LoVo (cell line): Measurements from ENCODE around the gene HOXA5.

Experiments used
- DNase-seq: peaks from one replicate; pipeline ENCODE4 v3.0.0-alpha.2; 2016; ENCODE audit warnings: low spot score

Gene HOXA5

GRCh38 chr7:27106901-27107240 lies 36.6 kb downstream of the HOXA5 start:
- DNase-seq, result no peak

- DNase-seq, result no peak
Observed at GRCh38 chr7:27106181-27106900, 37.1 kb downstream of the HOXA5 start.

DNA sequence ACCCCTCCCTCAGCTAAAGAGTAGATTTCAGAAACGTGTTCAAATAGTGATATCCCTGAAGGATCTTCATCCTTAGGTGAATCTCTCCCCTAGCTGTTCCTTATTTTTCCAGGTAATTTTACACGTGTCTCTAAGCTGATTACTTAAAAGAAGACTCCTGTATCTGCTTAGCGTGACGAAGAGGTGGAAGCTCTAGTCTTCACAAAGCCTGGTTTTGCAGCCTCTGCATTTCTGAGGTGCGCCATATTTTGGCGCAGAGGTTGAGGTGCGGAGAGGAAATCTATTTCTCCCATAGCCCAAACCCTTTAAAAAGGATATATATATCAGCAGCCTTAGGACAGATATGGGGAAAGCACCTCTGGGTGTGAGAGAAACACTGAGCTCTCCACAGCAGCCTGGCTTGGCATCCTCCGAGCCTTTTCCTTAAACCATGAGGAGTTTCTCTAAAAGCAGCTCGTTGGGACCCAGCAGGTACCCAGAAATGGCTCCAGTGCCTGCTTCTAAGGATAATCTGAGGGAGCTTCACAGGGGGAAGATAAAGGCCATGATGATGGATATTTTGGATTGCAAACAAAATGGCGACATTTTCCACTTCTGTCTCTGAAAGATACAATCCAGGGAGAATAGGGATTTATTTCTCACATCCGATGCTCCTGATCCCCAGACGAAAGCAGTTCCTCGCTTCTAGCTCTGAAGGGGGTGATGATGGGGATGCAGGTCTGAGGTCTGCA lies 38.0 kb downstream of the HOXA5 start:
- no peak for DNase-seq

DNA sequence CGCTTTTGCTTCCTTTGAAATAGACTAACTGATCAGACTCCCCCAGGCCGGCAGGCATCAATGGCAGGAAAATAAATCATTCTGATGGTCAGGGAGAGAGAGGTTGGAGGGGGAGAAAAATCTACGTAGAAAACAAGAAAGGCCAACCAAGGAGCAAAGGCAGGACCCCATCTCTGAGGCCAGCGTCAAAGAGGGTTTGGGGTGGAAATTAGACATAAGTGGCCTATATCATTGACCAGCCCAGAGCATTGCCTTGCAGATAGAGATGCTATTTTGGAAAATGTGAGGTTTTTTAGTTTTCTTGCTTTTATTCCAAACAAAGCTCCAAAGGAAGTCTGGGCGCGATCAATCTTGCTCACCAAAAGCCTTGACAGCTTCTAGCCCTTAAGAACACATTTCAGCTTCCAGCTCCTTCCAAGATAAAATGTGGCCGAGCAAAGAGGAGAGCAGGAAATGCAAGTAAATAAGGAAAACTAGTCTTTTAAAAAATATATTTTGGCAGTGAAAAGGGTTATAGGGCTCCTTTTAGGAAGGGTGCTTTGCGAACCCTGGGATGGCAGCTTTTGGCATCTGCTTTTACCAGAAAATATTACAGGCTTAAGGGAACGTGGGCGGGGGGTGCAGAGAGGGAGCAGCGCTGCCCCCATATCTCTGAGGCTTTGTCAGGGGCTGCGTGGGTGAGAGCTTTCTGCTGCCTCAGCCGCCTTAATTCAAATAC lies 39.0 kb downstream of the HOXA5 start:
- no peak for DNase-seq

GRCh38 chr7:27103489-27104226 lies 39.8 kb downstream of the HOXA5 start:
- no peak for DNase-seq

DNA sequence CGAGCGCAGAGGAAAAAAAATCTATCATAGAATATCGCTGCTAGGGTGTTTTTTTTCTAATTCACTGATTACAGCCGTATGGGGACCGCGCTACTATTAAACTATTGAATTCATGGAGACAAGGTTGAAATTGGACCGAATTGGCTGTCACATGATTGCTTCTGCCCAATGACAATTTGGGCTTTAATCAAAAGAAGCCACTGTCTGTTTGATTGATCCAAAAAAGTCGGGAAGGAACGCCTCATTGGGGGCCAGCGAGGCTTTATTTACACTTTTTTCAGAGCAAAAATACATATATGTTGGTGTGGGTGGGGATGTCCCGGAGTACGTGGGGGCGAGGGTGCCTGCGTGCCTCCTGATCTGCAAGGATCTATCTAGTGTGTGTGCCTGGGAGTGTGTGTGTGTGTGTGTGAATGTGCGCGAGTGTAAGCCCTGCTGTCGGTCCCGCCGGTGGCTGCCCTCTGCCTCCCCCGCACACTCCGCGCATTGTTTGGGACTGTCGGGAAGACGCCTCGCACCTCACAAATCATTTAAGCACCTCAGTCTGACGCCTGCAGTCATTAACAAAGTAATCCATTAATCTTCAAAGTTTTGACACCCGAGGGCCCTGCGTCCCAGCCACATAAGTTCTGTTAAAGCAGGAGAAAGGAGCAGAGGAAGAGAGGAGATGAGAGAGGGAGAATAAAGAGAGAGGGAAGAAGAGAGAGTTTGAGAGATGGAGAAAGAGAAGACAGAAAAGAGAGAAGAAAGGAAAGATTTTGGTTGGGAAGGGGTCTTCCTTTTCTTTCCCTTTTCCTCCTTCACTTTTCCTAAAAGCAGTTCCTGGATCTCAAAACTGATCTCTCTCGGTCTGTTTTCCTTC lies 40.7 kb downstream of the HOXA5 start, which contains the start of gene HOXA2:
Gene HOXA2 (minus strand): TSS at position 103 of the 862 bp plus-strand sequence. CDS start 183 bp downstream, outside the sequence.
- no peak for DNase-seq

DNA sequence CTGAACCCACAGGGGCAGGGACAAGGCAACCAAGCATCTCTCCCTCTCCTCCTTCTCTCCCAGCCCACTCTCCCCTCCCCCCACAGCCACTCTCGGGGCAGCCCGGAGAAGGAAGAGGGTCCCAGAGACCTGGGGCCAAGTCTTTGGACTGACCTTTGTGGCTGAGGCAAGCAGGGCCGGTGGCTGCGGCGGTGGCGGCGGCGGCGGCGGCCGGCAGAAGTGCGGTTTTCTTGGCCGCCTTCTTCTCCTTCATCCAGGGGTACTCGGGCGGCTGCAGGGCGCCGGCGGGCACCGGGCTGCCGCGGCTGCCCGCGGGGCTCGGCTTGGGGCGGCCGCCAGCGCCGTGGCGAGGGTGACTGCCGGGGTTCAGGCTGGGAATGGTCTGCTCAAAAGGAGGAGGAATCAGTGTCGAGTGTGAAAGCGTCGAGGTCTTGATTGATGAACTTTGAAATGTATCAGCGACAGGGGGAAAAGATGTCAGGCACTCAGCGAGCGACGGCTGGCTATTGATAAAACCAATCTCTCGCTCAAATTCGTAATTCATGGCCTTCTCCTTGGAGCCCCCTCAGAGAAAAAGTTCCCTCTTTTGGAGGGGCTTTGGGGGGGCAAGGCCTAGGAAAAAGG lies 41.4 kb downstream of the HOXA5 start:
- DNase-seq, result no peak

DNA sequence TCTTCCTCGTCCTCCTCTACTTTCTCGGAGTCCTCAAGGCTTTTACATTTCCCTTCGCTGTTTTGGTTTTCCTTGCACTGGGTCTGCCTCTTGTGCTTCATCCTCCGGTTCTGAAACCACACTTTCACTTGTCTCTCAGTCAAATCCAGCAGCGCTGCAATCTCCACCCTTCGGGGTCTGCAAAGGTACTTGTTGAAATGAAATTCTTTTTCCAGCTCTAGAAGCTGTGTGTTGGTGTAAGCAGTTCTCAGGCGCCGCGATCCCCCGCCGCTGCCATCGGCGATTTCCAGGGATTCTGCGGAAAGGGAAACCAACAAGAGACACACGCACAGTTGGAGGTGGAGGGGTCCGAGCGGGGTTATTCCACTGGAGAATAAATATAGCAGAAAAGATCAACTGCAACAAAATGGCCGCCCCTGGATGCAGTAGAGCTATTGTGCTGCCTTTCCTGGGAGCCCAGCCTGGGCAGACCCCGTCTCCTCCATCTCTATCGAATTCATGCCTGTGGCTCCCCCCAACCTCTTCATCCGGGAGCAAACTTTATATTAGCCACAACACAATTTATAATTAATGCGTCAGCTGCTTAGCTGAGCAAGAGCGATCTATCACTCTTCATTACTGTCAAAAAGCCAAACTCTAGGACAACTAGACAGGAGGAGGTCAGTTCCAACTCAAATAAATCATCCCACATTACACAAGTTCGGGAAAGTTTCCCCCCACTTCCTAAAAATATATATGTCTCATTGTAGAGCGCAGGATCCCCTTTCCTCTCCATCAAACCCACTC lies 42.1 kb downstream of the HOXA5 start:
- DNase-seq, result no peak

DNA sequence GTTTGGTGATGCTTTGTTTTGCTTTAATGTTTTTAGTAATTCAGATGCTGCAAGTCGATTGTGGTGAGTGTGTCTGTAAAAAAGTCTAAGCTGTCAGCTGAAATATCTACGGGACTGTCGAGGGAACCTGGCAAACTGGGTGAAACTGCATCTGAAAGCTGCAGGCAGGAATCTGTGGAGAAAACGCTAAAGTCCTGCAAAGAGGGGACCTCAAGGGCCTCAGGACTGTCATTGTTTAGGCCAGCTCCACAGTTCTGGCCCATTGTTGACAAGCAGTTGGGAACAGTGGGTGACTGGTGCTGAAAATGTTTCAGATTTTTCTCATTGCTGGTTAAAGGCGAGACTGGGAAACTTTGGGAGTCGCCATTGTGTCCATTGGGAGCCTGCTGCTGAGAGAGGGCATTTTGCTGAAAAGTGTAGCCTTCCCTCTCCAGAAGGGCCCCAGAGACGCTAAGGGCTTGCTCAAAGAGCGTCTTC lies 42.7 kb downstream of the HOXA5 start:
- DNase-seq, result no peak

GRCh38 chr7:27099453-27100370 lies 43.8 kb downstream of the HOXA5 start:
- no peak for DNase-seq

DNA sequence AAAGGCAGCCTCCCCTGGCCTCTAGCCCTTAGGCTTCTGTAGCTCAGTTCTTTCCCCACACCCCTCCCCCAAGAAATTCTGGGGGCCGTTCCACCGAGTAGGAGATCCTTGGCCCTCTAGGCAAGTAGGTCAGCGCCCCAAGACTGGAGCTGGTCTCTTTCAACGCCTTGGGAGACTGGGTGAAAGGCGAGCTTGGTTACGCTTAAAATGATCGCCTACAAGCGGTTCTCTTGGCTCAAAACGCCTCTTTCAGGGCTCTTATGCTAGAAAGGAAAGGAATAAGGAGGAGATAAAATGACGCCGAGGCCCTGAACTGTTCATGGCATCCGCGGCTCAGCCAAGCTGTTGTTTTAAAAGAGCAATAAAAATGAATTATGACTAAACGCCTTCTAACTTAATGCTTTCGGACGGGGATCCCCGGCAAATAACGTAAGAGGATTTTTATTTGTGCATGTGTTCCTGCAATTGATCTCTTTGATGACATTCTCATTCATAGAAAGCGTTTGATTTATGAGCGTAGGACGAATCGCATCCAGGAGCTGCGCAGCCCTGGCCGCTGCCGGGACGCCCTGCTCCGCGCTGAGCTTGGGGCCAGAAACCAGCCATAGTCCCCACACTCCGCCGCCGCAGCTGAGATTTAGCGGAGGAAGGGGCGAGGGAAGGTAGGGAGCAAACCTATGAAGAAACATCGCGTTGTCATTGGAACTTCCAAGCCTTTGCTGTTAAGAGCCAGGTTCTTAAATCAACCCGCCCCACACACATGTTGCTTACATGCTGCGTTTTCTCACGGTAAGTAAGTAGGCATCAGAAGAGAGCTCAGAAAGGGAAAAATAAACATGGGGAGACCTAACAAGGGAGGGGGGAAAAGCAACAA lies 44.7 kb downstream of the HOXA5 start:
- DNase-seq, result no peak

GRCh38 chr7:27097686-27098577 lies 45.5 kb downstream of the HOXA5 start:
- no peak for DNase-seq

GRCh38 chr7:27096768-27097514 lies 46.5 kb downstream of the HOXA5 start:
- DNase-seq, result no peak

- peak; percentile 98 for DNase-seq
Observed at GRCh38 chr7:27095897-27096767, 47.3 kb downstream of the HOXA5 start, which contains the start of gene HOXA1. HOXA1 (minus strand) TSS chr7:27096000; CDS start chr7:27095912, 88 bp downstream.
